Upper lobe of left lung (tissue), 4 donors: ENCODE measurements around the gene ZNF84.

Experiments
- CTCF ChIP-seq, 6 experiments: fragments of 450-650 bp in 4 of 6; fragments of 200-600 bp in 2 of 6; sonication (generic) in 2 of 6; IDR thresholded peaks; one replicate each; pipeline ENCODE4 v1.5.1; 2016 to 2019; ENCODE audit warnings: antibody characterized with exemption in 6 of 6
- POLR2A ChIP-seq, 4 donors: fragments of 450-650 bp; IDR thresholded peaks; one replicate each; pipeline ENCODE4 v1.5.1; 2016 to 2017; ENCODE audit warnings: antibody characterized with exemption in 4 of 4, mild to moderate bottlenecking in 2 of 4

- TF ChIP-seq POLR2A (IDR thresholded peaks at IDR 0.05) (no peak), CTCF (IDR thresholded peaks at IDR 0.05) (no peak)
These were observed 44.0 kb downstream of the ZNF84 start for GRCh38 chr12:133081159-133081780.
